Stimulated activated CD8-positive, alpha-beta memory T cell treated with anti-CD3 and anti-CD28 coated beads, Interleukin-12 subunit alpha, Interleukin-12 subunit beta, amount 100 ng/mL, for 4 hours (primary cell): ENCODE measurements around the gene RIMS4.
"Not testable (repeated sequence)": the region's sequence is repeated elsewhere in the genome, so short reads cannot be mapped to it uniquely, and the experiment has no call there.

Source experiments
- DNase-seq: peaks from one replicate; pipeline ENCODE4 v3.0.0-alpha.2; 2020; ENCODE audit warnings: low read depth

Gene RIMS4

DNA sequence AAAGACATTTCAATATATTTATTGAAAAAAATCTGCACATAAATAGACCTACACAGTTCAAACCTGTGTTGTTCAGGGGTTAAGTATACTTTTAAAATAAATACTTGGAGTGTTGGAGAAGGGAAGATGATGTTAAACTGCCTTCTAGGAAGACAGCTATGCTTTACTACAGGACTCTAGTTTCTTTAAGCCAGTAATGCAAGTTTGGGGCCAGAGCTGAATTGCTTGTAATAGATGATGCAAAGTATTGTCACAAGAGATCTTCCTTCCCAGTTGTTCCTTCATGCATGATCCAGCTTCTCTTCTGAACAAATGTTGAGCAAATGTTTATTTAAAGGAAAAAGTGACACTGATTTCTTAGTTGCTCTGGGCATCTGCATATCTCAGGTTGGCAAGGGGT lies 20.2 kb upstream of the RIMS4 start:
- DNase-seq = no peak

- no peak for DNase-seq
These were observed 19.3 kb upstream of the RIMS4 start for GRCh38 chr20:44829688-44830087.

- DNase-seq = no peak
These were observed 18.3 kb upstream of the RIMS4 start for GRCh38 chr20:44828640-44829039.

GRCh38 chr20:44827401-44827800 lies 17.1 kb upstream of the RIMS4 start:
- no peak for DNase-seq

DNA sequence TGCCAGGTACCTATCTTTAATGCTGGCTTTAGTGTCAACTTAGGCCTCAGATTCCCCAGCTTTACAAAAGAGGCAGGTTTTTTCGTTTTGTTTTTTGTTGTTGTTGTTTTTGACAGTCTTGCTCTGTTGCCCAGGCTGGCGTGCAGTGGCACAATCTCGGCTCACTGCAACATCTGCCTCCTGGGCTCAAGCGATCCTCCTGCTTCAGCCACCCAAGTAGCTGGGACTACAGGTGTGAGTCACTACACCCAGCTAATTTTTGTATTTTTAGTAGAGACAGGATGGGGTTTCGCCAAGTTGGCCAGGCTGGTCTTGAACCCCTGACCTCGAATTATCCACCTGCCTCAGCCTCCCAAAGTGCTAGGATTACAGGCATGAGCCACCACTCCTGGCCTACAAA lies 11.2 kb upstream of the RIMS4 start:
- DNase-seq = not testable (repeated sequence)

DNA sequence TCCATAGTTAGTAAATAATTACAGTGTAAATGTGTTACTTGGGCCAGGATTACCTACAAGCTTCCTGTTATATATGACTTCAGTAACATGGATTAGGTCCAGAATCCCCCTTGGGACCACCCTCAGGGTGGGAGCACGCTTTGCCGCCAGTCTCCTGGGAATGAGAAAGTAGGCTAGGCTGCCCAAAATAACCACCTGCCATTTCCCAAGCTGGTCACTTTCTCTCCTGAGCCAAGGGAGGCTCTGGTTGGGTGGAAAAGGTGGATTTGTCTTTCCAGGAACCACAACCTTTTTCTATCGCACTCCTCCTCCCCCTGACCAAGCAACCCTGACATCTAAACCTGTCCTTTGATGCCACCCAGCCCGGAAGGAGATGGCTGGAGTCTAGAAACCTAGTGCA lies 9.6 kb upstream of the RIMS4 start:
- DNase-seq = no peak

GRCh38 chr20:44817143-44817910 lies 7.0 kb upstream of the RIMS4 start:
- no peak for DNase-seq

GRCh38 chr20:44814937-44815336 lies 4.6 kb upstream of the RIMS4 start:
- DNase-seq = no peak

- no peak for DNase-seq
These were observed 872 bp upstream of the RIMS4 start for GRCh38 chr20:44811150-44811685.

- no peak for DNase-seq
These were observed 320 bp downstream of the RIMS4 start for GRCh38 chr20:44810061-44810390.

DNA sequence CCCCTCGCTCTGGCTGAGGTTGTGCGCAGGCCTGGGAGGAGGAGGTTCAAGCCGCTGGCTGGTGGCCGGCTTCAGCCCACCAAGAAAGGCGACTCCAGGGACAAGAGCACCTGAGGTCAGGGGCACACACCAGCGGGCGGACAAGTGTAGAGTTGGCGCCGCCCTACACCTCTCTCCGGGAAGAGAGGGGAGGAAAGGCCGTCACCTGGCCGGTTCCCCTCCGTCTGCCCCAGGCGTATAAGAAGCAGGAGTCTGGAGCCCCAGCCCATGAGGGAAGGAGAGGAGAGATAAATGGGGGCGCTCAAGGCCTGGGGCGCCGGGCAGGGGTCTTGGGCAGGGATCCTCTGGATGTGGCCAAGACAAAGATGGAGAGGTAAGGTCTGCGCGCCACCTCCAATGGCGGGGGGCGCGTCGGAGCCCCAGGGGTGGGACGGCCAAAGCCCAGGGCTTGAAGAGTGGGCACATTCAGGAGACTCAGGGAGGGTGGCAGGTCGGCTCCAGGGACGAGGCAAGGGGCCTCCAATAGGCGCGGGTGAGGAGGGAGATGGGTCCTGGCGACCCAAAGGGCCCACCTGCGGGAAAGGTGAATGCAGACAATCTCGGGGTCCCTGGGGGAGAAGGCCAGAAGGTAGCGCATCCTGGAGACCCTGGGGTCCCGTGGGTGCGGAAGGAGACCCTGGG lies 826 bp downstream of the RIMS4 start:
- no peak for DNase-seq

GRCh38 chr20:44807684-44808056 lies 2.7 kb downstream of the RIMS4 start:
- DNase-seq = no peak

DNA sequence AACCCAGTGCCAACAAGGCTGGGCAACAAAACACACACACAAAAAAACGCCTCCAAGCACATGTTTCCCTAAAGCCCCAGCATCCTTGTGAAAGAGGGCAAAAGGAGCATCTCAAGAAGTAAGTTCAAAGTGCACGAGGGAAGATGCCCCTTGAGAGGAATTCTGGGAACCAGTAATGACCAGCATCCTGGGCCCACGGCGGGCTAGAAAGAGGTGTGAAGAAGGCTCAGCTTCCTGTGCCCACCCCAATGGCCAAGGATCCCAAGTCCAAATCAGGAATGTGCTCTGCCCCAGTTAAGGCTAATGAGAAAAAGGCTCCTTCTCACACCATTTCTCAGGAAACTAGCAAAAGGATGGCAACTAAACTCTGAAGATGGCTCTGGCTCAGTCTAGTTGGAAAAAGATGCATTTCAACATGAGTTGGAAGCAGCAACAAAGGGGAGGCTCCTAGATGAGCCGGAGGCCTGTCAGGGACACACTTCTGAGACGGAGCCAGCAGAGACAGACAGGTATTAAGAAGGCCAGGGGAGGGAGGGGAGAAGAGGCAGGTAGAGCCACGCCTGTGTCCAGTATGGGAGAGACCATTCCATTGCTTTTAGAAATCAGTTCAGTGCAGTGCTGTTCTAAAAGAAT lies 3.2 kb downstream of the RIMS4 start:
- DNase-seq = no peak

DNA sequence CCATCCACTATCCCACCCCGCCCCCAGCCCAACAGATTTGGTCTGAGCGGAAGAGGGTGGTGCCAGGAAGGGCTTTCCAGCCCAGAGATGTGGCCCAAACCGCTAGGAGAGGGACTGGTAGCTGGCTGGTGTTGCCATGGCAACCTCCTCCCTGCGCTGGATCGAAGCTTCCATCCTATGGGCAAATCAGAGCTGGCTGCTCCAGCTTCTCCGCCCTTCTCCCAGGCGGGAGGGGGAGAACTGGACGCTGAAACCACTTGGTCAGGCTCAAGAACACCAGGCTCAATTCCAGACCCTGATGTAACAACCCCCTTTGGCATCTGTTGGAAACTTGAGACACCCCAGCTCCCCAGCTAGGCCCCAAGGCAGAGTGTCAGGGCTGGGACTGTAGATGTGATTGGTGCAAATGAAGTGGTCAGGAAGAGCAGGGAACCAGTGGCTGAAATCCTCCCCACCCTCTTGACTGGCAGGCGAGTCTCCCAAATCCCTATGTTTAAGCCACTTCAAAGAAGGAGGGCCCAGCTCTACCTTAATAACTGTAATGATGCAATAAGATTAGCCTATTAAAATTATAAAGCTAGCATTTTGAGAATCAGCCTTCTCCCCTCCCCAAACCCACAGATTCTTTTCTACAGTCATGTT lies 4.2 kb downstream of the RIMS4 start:
- DNase-seq = no peak

DNA sequence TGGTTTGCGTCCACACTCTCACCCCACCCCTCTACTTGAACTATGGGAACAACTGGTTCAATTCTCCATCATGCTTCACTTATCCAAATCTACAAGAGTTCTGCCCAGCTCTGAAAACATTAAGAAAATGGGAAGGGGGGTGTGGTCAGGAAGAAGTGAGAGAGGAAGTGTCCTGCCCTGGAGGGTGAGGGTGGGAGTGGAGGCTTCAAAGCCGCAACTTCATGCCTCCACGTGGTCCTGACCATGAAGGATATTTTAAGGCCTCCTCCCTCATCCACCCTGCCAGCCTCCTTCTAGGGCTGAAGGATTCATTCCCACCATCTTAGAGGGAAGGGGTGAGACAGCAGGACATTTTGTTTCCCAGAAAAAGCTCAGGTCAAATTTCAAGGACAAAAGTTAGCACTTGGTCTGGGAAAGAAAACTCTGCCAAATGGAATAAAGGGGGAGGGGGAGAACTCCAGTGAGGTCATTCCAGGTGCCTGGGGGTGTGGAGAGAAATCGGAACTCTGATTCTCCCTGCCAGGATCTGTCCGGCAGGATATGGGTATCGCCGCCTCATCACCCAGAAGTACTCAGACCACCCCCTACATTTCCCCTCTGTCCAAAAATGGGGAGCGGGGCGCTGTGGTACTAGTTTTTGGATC lies 4.9 kb downstream of the RIMS4 start:
- DNase-seq = no peak

- no peak for DNase-seq
These were observed 6.9 kb downstream of the RIMS4 start for GRCh38 chr20:44803383-44803941.

DNA sequence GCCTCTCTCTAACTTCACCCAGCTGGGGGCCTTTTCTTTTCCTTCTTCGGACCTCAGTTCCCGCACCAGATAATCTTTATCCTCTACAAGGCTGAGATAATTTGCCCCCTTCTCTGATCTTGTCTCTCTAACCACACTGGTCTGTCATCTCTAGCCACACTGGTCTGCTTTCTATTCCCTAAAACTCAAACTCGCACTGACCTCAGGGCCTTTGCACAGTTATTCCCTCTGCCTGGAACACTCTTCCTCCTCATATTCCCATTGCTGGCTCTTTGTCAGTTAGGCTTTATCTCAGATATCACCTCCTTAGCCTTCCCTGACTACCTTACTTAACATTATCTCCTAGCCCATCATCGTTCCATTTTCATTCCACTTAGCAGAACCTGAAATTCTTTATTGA lies 7.6 kb downstream of the RIMS4 start:
- DNase-seq = no peak

- DNase-seq = no peak
These were observed 9.8 kb downstream of the RIMS4 start for GRCh38 chr20:44800391-44801046.

DNA sequence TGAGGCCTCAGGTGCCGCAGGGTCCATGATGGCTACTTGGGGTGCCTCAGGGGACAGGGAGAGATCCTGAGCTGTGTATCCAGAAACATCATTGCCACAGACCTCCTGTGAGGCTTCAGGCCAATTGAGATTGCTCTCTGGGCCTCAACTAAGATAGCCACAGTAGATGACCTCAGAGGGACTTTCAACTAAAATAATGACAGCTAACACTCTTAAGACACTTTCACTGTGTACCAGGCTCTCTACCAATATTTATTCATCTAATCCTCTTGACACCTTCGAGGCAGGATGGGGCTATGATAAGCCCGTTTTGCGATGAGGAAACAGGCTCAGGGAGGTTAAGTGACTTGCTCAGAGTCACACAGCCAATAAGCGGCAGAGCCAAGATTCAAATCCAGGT lies 10.7 kb downstream of the RIMS4 start:
- no peak for DNase-seq

DNA sequence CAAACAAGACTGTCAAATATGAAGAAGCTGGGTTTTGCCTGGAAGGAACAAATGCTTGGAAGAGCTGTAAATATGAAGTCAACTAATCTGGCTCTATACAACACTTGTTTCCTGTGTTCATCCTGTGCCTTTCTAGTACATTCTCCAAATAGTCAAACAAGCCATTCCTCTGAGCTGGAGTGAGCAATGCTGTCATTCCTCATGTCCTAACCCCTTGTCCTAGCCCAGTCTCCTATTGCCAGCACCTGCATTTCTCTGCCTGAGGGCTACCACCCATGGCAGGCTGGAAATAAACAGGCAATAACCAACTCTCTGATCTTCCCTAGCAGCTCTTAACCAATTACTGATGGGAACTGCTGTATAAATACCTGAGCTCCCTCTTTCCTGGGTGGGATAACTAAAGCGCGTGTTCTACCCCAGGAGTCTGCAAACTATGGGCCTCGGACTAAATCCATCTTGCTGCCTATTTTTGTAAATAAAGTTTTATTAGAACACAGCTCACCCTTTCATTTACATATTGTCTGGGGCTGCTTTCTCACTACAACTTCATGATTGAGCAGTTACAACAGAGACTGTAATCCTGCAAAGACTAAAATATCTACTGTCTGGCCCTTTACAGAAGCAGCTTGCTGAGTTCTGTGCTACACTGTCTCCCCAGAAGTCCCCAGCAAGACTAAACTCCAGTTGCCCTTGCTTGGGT lies 13.4 kb downstream of the RIMS4 start:
- DNase-seq = no peak

DNA sequence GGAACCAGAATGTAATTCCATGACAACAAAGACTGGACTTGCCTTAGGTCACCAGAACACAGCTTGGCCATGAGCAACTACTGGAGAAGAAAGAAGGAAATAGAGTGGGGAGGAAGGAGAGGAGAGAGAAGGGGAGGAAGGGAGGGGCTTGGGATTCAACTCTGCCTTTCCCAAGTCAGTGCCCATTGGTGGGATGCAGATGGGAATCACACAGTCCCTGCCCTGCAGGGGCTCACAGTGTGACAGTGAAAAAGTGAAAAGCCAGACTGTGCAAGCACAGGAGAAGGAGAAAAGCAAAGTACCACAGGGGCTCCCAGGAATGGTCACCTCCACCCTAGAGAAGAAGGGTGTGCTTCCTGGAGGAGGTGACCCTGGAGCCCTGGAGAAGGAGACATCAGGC lies 14.0 kb downstream of the RIMS4 start:
- DNase-seq = no peak
